ENCODE results near the gene KRTAP9-8. TPM values are rescaled to one million over a fixed set of nuclear protein-coding genes. Genes with fewer than 3 reads are reported as not detected.

The KRTAP9-8 gene
- total and polyA plus RNA-seq, 2 of the 8 experiments (the other 6 are each of a cell fraction or from before 2014, with no cell fraction given): not detected

DNA sequence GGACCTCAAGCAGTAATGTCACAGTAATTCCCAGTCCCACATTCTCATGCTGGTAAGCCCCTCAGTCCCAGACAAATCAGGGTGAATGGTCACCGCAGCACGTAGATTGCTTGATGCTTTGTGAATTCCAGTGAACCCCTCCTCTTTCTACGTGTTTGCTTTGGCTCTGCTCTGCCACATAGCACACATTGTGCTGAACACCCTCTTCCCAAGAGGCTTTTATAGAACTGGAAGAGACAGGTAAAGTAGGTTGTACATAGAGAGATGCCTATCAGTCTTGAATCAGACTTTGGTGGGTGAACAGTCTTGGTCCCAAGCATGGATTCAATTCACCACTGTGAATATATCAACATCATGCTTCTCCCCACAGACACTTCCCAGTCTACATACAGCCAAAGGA, 26.8 kb downstream of the KRTAP9-8 start (continued):
- no peak for TF ChIP-seq TAF7 (optimal IDR thresholded peaks at IDR 0.05; ENCODE audit: borderline replicate concordance, low read depth, low read length)

Measured in H1 (cell line).